ENCODE measurements around the gene BEST1.
"Not testable (repeated sequence)": the region's sequence is repeated elsewhere in the genome, so short reads cannot be mapped to it uniquely, and the experiment has no call there.

Gene BEST1

DNA sequence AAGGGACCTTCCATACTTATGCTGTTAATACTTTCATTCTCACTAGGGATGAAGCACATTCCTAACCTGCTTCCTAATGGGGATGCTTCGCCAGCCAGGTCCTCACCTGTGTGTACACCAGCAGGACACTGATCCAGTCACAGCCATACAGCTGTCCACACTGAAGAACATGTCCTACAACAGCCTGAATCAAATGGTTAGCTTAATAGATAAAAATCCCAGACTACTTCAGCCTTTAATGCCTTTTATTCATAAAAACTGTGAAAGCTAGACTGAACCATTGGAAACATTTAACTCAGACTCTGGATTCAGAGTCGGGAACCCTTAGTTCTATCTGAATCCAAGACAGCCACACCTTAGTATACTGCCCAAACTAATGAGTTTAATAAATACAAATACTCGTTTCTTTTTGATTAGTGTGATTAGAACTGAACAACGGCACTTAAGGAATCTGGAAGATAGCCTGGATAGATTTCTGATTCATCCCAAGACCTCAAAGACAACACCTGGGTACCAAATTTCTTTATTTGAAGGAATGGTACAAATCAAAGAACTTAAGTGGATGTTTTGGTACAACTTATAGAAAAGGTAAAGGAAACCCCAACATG is 14.0 kb downstream of the BEST1 start:
- Mint-ChIP-seq H3K27ac (ENCODE audit: low read depth) (peak overlapping the region; percentile 94), H3K27me3 (no peaks in the 10 kb centered on the region), H3K36me3 (ENCODE audit: insufficient read depth) (peaks cover 66% of the 10 kb centered on the region), H3K9me3 (no peaks in the 10 kb centered on the region), H3K4me1 (peaks cover 53% of the 10 kb centered on the region), H3K4me3 (peak overlapping the region; percentile 90)
- DNase-seq (ENCODE audit: low spot score in 2 of 2) (no peak), ATAC-seq (replicated peaks; ENCODE audit: extremely low read depth, poor library complexity, severe bottlenecking) (no peak)

DNA sequence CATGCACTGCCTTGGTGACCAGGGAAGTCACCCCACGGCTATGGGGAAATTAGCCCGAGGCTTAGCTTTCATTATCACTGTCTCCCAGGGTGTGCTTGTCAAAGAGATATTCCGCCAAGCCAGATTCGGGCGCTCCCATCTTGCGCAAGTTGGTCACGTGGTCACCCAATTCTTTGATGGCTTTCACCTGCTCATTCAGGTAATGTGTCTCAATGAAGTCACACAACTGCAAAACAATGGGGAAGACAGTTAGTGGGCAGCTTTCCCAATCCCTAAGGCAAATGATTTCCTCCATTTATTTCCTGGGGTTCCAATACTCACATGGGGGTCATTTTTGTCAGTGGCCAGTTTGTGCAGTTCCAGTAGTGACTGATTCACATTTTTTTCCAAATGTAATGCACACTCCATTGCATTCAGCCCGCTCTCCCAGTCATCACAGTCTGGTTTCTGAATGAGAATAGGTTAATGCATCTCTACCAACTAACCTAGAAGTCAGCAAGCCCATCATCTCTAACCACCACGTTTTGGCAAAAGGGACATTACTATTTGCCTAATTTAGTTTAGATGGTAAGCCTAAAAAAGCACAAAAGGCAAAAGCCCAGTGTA is 14.6 kb downstream of the BEST1 start:
- H3K27me3 Mint-ChIP-seq; H3K9me3 Mint-ChIP-seq; ATAC-seq (replicated peaks; ENCODE audit: extremely low read depth, poor library complexity, severe bottlenecking); DNase-seq (ENCODE audit: low spot score in 2 of 2): not testable (repeated sequence)
- Mint-ChIP-seq H3K27ac (ENCODE audit: low read depth) (peak overlapping the region; percentile 94), H3K4me1 (peaks cover 57% of the 10 kb centered on the region), H3K4me3 (peak overlapping the region; percentile 90), H3K36me3 (ENCODE audit: insufficient read depth) (peaks cover 69% of the 10 kb centered on the region)

DNA sequence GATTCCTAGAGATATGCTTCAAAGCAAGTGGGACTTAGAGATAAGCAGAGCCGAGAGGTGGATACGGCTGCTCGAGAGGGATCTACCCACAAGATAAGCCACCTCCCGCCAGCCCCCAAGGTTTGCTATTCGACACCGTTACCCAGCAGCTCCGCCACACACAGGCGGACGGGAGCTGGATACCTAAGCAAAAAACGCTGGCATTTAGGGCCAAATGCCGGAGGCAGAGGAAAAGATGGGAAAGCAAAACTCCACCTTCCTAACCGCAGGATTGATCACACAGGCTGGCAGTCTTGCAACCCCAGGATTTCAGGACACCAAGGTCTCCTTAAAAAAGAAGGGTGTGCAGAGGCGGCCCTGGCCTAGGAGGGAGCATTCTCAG is 16.6 kb downstream of the BEST1 start:
- no peak for ATAC-seq (replicated peaks; ENCODE audit: extremely low read depth, poor library complexity, severe bottlenecking)

DNA sequence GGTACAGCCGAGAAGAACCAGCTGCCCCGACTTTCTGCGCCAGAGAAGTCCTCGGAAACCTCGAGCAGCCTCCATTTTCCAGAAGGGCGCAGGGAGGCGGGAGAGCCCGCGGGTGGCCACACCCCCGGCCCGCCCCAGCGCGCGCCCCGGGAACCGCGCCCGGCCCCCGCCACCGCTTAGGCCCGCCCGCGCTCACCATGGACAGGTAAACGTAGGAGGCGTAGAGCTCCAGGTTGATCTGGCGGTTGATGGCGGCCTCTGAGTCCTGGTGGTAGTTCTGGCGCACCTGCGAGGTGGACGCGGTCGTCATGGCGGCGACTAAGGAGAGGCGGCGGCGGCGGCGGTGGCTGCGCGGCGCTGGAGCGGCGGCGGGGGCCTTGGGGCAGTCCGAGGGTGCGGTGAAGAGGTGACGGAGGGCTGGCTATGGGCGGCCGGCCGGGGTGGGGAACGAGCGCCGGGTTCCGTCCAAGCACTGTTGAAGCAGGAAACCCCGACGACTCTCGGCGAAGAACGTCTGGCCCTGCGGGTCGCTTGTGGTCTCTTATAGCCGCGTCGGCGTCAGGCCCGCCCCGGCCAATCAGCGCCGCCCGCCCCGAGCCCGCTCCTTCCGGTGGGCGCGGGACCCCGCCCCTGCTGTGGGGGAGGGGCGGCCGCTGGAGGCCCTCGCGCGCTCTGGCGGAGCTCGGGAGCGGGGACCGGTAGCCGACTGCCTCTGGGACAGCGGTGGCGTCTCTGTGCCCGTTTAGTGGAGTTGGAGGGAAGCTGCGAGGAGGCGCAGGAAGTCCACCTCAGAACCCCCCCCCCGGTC is 17.2 kb downstream of the BEST1 start, which contains the start of gene FTH1:
FTH1 (minus strand) TSS at position 519 of the 808 bp plus-strand sequence; CDS start at position 310, 209 bp downstream.
- peaks cover 68% of the 10 kb centered on the region for H3K36me3 Mint-ChIP-seq (ENCODE audit: insufficient read depth)
- peak; percentile 83 to 89 for DNase-seq (ENCODE audit: low spot score in 2 of 2)
- ATAC-seq (replicated peaks; ENCODE audit: extremely low read depth, poor library complexity, severe bottlenecking), result peak; percentile 71
- no peaks in the 10 kb centered on the region for H3K27me3 Mint-ChIP-seq
- peaks cover 60% of the 10 kb centered on the region for H3K4me1 Mint-ChIP-seq
- peak within 1 kb of the TSS; percentile 94 for H3K27ac Mint-ChIP-seq (ENCODE audit: low read depth)
- no peaks in the 10 kb centered on the region for H3K9me3 Mint-ChIP-seq
- H3K4me3 Mint-ChIP-seq, result peak within 1 kb of the TSS; percentile 90

More for the DNA sequence above, 16.6 kb downstream of the BEST1 start:
- H3K4me1 Mint-ChIP-seq, result peaks cover 65% of the 10 kb centered on the region
- no peaks in the 10 kb centered on the region for H3K9me3 Mint-ChIP-seq
- peaks cover 69% of the 10 kb centered on the region for H3K36me3 Mint-ChIP-seq (ENCODE audit: insufficient read depth)
- peak overlapping the region; percentile 94 for H3K27ac Mint-ChIP-seq (ENCODE audit: low read depth)
- peak overlapping the region; percentile 90 for H3K4me3 Mint-ChIP-seq
- no peak for DNase-seq (ENCODE audit: low spot score in 2 of 2)
- H3K27me3 Mint-ChIP-seq, result no peaks in the 10 kb centered on the region

DNA sequence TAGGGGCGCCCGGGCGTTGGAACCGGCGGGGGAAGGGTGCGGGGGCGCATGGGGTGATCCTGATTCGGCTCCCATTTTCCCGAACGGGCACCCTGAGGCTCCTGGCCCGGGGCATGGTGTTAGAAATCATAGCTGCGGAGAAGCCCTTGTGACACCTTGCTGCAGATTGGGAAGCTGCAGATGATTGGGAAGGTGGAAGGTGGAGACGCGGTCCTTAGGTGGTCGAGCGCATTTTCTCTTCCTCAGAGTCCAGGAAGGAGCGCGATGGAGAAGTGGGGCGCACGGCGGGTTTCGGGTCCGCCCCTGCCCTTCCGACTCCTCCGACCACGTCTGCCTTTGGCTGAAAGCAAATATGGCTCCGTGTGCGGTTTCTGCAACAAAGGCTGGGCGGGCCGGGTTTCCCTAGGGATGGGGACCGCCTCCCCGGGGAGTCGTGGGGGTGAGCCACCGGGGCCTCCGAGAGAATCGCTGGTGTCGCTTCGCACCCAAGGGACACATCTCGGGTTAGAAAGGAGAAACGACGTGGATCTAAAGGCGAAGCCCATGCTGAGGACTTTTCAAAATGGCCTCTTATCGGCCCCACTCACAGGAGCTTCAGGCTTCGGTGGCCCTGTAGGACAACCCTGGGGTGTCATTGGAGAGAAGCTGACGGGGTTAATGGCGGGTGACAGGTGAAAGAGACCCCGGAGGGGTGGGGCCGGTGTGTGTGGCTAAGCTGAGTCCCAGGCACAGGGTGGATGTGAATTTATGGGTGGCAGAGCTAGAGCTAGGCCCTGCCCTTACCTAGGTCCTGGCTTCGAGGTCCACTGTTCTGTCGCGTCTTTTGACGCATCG is 18.0 kb downstream of the BEST1 start:
- Mint-ChIP-seq H3K4me3 (peak overlapping the region; percentile 90), H3K9me3 (no peaks in the 10 kb centered on the region), H3K36me3 (ENCODE audit: insufficient read depth) (peaks cover 60% of the 10 kb centered on the region), H3K27me3 (no peaks in the 10 kb centered on the region), H3K27ac (ENCODE audit: low read depth) (peak overlapping the region; percentile 94), H3K4me1 (peaks cover 55% of the 10 kb centered on the region)
- DNase-seq (ENCODE audit: low spot score in 2 of 2), result no peak
- peak; percentile 3 for ATAC-seq (replicated peaks; ENCODE audit: extremely low read depth, poor library complexity, severe bottlenecking)

DNA sequence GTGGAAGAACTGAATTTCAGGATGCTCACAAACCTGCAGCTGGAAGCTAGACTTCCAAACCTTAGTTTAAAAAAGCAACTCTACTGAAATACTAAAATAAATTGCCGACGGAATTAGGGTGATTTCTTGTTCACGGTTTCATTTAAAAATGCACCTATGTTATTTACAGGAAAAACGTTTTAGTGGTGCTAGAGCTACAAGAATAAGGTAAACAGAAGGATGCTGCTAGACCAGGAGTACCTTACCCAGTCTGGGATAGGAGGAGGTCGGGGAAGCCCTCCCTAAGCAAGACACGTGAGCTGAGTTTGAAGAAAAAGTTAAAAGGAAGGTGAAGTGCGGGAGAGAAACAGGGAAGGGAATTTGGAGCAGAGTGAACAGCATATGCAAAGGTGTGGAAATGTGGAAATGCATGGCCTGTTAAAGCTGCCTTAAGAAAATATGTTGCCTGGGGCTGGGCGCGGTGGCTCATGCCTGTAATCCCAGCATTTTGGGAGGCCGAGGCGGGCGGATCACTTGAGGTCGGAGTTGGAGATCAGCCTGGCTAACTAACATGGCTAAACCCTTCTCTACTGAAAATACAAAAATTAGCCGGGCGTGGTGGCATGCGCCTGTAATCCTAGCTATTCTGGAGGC is 18.7 kb downstream of the BEST1 start:
- ATAC-seq (replicated peaks; ENCODE audit: extremely low read depth, poor library complexity, severe bottlenecking) (no peak), DNase-seq (ENCODE audit: low spot score in 2 of 2) (no peak)
- Mint-ChIP-seq H3K9me3 (no peaks in the 10 kb centered on the region), H3K36me3 (ENCODE audit: insufficient read depth) (peaks cover 53% of the 10 kb centered on the region), H3K4me3 (peak overlapping the region; percentile 90), H3K27me3 (no peaks in the 10 kb centered on the region), H3K4me1 (peaks cover 47% of the 10 kb centered on the region), H3K27ac (ENCODE audit: low read depth) (peak overlapping the region; percentile 94)

DNA sequence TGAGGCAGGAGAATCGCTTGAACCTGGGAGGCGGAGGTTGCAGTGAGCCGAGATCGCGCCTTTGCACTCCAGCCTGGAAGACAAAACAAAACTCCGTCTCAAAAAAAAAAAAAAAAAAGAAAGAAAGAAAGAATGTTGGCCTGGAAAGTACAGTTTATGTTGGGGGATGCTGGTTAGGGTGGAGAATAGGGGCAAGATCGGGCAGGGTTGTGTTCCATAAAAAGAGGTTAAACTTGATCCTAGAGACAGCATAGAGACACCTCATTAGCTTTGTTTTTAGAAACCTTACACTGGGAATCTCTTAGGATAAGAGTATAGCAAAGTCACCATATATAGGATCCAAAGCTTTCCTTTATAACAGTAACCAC is 19.2 kb downstream of the BEST1 start:
- Mint-ChIP-seq H3K4me1 (peaks cover 42% of the 10 kb centered on the region), H3K36me3 (ENCODE audit: insufficient read depth) (peaks cover 48% of the 10 kb centered on the region), H3K27me3 (no peaks in the 10 kb centered on the region), H3K27ac (ENCODE audit: low read depth) (peak overlapping the region; percentile 94), H3K9me3 (no peaks in the 10 kb centered on the region), H3K4me3 (peak overlapping the region; percentile 53)
- no peak for DNase-seq (ENCODE audit: low spot score in 2 of 2)
- ATAC-seq (replicated peaks; ENCODE audit: extremely low read depth, poor library complexity, severe bottlenecking), result no peak

DNA sequence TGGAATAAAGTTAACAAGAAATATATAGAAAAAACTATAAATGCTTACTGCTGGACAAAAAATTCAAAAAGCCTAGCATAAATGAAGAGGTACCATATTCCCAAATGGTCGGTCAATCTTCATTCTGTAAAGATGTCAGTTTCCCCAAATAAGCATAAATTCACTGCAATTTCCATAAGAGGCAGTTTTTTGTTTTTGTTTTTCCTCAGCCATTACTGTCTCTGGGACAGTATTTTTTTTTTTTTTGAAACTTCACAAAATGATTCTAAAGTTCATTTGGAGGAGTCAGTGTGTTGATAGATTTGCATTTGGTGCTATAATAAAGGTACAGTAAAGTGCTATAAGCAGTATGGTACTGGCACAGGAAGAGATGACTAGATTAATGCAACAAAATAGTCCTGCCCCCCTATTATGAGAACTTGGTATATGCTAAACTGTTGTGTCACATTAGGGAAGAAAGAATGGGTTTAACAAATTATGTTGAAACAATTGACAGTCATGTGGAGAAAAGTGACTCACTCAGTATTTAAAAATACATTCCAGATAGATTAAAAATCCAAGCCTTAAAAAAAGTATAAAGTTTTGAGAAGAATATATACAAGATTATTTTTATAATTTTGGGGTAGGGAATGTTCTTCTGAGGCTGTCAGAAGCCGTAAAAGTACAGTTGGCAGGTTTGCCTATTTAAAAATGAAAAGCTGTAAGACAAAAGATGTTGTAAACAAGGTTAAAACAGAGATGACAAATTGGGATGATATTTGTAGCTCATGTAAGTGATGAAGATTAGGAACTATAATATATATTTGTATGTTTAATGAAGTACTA is 19.9 kb downstream of the BEST1 start:
- H3K4me3 Mint-ChIP-seq, result peak overlapping the region; percentile 53
- H3K9me3 Mint-ChIP-seq, result no peaks in the 10 kb centered on the region
- no peak for ATAC-seq (replicated peaks; ENCODE audit: extremely low read depth, poor library complexity, severe bottlenecking)
- H3K36me3 Mint-ChIP-seq (ENCODE audit: insufficient read depth), result peaks cover 41% of the 10 kb centered on the region
- peak overlapping the region; percentile 94 for H3K27ac Mint-ChIP-seq (ENCODE audit: low read depth)
- peaks cover 36% of the 10 kb centered on the region for H3K4me1 Mint-ChIP-seq
- DNase-seq (ENCODE audit: low spot score in 2 of 2), result no peak
- no peaks in the 10 kb centered on the region for H3K27me3 Mint-ChIP-seq

DNA sequence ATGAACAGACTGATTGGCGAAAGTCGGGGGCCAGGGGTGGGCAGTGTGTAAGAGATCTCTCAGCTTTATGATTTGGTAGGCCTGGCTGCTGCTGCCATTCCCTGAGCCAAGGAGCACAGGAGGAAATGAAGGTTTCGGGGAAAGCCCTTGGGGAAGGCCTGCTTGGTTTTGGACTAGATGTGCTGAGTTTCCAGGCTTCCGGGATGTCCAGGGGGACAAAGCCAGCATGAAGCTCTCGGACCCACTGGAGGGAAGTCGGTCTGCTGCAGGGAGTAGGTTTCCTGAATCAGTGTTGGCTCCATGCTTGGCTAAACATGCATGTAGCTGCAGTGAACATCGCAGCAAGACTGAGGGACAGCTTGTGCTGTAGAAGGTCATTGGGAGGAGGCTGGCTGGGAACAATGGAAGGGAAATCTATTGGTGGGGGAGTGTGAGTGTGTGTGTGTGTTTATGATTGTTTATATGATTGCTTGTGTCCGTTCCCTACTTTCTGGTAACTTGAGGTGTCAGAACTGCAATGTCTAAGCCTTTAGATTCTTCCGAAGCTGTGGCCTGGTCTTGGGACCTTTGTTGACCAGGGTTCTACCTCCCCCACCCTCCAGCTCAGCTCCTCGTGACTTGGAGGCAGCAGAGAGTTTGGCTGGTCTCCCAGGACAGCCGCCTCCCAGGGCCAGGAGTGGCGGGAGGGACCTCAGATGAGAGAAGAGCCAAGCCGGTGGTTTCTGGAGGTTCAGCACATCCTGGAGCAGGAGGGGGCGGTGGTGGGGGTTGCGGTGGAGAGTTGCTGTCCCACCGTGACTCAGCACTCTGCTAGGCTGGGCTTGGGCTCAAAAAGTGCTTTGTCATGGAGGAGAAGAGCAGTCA is 21.3 kb downstream of the BEST1 start:
- Mint-ChIP-seq H3K9me3 (no peaks in the 10 kb centered on the region), H3K4me3 (no peak overlapping the region), H3K36me3 (ENCODE audit: insufficient read depth) (peaks cover 27% of the 10 kb centered on the region), H3K27me3 (no peaks in the 10 kb centered on the region), H3K27ac (ENCODE audit: low read depth) (no peak overlapping the region), H3K4me1 (peaks cover 27% of the 10 kb centered on the region)
- DNase-seq (ENCODE audit: low spot score in 2 of 2) (no peak), ATAC-seq (replicated peaks; ENCODE audit: extremely low read depth, poor library complexity, severe bottlenecking) (no peak)

DNA sequence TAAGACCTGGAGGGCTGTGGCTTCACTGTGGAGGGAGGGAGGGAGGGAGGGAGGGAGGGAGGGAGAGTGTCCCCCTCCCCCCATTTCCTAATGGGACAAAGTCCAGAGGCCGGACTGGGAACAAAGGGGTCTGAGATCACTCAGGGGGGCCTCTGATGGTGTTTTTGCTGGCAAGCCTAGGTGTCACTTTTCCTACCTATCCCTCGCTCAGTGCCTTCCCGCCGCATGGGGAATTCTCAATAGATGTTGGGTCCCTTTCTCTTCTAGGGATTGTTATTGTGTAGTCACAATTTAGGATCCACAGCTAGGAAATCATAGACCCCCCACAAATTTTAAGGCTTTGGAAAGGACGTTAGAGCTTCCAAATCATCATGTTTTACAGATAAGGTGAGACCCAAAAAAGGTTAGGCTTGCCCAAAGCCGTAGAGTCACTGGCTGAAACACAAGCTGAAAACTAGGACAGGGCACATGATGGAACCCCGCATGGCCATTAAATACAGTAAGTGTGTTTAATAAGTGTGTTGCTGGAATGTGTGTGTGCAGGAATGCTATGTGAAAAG is 22.0 kb downstream of the BEST1 start:
- H3K36me3 Mint-ChIP-seq (ENCODE audit: insufficient read depth), result peaks cover 20% of the 10 kb centered on the region
- no peaks in the 10 kb centered on the region for H3K27me3 Mint-ChIP-seq
- H3K27ac Mint-ChIP-seq (ENCODE audit: low read depth), result no peak overlapping the region
- no peak for ATAC-seq (replicated peaks; ENCODE audit: extremely low read depth, poor library complexity, severe bottlenecking)
- H3K4me1 Mint-ChIP-seq, result peaks cover 24% of the 10 kb centered on the region
- H3K4me3 Mint-ChIP-seq, result no peak overlapping the region
- no peak for DNase-seq (ENCODE audit: low spot score in 2 of 2)
- H3K9me3 Mint-ChIP-seq, result no peaks in the 10 kb centered on the region

All from central memory CD8-positive, alpha-beta T cell (primary cell).